HG03439 (cell line): Measurements from ENCODE around the gene PEAK1.
A peak's percentile ranks its signal among the peaks of the same experiment; 100 is the strongest.
"Not testable (repeated sequence)": the region's sequence is repeated elsewhere in the genome, so short reads cannot be mapped to it uniquely, and the experiment has no call there.

Experiments used
- ATAC-seq: cut with Tn5 transposase; IDR thresholded peaks from one replicate; pipeline ENCODE4 v1.9.1; 2021; ENCODE audit warnings: mild to moderate bottlenecking, moderate library complexity; ENCODE audit not compliant: unreplicated experiment

The PEAK1 gene

GRCh38 chr15:77183066-77183465 is 236.8 kb downstream of the PEAK1 start:
- ATAC-seq, result no peak

- ATAC-seq, result peak; percentile 60
These were observed 238.4 kb downstream of the PEAK1 start for GRCh38 chr15:77181305-77182074.

- ATAC-seq, result no peak
These were observed 239.1 kb downstream of the PEAK1 start for GRCh38 chr15:77180757-77181156.

GRCh38 chr15:77180270-77180669 is 239.6 kb downstream of the PEAK1 start:
- ATAC-seq, result no peak

GRCh38 chr15:77179541-77179998 is 240.3 kb downstream of the PEAK1 start:
- no peak for ATAC-seq

- no peak for ATAC-seq
These were observed 241.5 kb downstream of the PEAK1 start for GRCh38 chr15:77178411-77178810.

- ATAC-seq, result not testable (repeated sequence)
These were observed 243.8 kb downstream of the PEAK1 start for GRCh38 chr15:77176148-77176547.

GRCh38 chr15:77173487-77173886 is 246.4 kb downstream of the PEAK1 start:
- ATAC-seq, result no peak

GRCh38 chr15:77171221-77171967 is 248.5 kb downstream of the PEAK1 start:
- ATAC-seq, result no peak

- no peak for ATAC-seq
These were observed 251.3 kb downstream of the PEAK1 start for GRCh38 chr15:77168616-77169015.

- no peak for ATAC-seq
These were observed 251.8 kb downstream of the PEAK1 start for GRCh38 chr15:77168141-77168540.

GRCh38 chr15:77167406-77167805 is 252.5 kb downstream of the PEAK1 start:
- no peak for ATAC-seq

GRCh38 chr15:77163781-77164384 is 256.0 kb downstream of the PEAK1 start:
- ATAC-seq, result no peak

GRCh38 chr15:77162872-77163633 is 256.9 kb downstream of the PEAK1 start:
- ATAC-seq, result no peak

- no peak for ATAC-seq
These were observed 259.1 kb downstream of the PEAK1 start for GRCh38 chr15:77160562-77161478.

- not testable (repeated sequence) for ATAC-seq
These were observed 263.9 kb downstream of the PEAK1 start for GRCh38 chr15:77156000-77156399.

GRCh38 chr15:77148191-77148590 is 271.7 kb downstream of the PEAK1 start:
- ATAC-seq, result no peak

GRCh38 chr15:77145370-77145769 is 274.5 kb downstream of the PEAK1 start:
- ATAC-seq, result no peak

- no peak for ATAC-seq
These were observed 275.3 kb downstream of the PEAK1 start for GRCh38 chr15:77144492-77145070.

GRCh38 chr15:77144026-77144425 is 275.9 kb downstream of the PEAK1 start:
- no peak for ATAC-seq
